SH-SY5Y (cell line): Measurements from ENCODE around the gene SYNGR3.

Source experiments
- GATA2 ChIP-seq: IDR thresholded peaks from 2 replicates; pipeline ENCODE4 v1.6.1; 2011; ENCODE audit warnings: mild to moderate bottlenecking, low read depth, low read length
- GATA3 ChIP-seq: IDR thresholded peaks from 2 replicates; pipeline ENCODE4 v1.6.1; 2011; ENCODE audit warnings: low read depth, mild to moderate bottlenecking, low read length, moderate library complexity

DNA sequence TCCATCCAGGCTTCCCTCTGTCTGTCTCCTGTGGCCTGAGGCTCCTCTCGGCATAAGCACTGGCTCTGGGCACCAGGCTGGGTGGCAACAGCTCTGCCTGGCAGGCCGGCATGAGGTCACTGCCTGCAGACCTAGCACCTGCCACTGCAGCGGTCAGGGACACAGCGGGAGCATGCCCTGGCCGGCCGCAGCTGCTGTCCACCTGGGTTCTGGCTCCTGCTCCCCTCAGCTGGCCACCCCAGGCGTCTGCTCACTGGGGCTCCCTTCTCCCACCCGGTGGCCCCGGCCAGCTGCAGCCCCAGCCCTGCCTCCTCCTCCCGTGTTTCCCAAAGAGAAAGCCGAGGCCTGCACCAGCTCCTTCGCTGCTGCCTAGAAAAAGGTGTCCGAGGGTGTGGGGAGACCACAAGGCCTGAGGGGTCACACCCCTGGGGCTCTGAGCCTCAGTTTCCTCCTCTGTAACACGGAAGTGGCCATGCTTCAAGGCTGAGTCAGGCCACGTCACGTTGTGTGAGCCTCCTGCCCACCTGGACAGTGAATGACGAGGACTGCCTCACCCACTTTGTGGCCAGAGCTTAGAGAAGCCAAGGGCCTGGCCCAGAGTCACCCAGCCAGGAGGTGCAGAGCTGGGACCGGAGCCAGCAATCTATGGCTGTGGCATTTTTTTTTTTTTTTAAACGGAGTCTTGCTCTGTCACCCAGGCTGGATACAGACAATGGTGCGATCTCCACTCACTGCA, 51.2 kb downstream of the SYNGR3 start:
- TF ChIP-seq GATA2 (no peak), GATA3 (no peak)
